ENCODE results near the gene FGD5.

FGD5 gene, protein sequence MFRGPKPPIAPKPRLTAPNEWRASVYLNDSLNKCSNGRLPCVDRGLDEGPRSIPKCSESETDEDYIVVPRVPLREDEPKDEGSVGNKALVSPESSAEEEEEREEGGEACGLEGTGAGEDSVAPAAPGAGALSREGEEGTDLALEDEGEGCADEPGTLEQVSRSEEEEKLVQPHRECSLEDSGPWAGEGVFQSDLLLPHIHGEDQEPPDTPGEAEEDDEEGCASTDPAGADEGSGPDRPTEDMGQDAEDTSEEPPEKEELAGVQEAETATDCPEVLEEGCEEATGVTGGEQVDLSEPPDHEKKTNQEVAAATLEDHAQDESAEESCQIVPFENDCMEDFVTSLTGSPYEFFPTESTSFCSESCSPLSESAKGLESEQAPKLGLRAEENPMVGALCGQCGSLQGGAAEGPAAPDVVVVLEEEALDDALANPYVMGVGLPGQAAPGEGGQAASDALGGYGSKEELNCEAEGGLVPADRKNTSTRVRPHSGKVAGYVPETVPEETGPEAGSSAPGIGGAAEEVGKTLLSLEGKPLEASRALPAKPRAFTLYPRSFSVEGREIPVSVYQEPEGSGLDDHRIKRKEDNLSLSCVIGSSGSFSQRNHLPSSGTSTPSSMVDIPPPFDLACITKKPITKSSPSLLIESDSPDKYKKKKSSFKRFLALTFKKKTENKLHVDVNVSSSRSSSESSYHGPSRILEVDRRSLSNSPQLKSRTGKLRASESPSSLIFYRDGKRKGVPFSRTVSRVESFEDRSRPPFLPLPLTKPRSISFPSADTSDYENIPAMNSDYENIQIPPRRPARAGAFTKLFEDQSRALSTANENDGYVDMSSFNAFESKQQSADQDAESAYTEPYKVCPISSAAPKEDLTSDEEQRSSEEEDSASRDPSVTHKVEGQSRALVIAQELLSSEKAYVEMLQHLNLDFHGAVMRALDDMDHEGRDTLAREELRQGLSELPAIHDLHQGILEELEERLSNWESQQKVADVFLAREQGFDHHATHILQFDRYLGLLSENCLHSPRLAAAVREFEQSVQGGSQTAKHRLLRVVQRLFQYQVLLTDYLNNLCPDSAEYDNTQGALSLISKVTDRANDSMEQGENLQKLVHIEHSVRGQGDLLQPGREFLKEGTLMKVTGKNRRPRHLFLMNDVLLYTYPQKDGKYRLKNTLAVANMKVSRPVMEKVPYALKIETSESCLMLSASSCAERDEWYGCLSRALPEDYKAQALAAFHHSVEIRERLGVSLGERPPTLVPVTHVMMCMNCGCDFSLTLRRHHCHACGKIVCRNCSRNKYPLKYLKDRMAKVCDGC (N-terminal part only)

DNA sequence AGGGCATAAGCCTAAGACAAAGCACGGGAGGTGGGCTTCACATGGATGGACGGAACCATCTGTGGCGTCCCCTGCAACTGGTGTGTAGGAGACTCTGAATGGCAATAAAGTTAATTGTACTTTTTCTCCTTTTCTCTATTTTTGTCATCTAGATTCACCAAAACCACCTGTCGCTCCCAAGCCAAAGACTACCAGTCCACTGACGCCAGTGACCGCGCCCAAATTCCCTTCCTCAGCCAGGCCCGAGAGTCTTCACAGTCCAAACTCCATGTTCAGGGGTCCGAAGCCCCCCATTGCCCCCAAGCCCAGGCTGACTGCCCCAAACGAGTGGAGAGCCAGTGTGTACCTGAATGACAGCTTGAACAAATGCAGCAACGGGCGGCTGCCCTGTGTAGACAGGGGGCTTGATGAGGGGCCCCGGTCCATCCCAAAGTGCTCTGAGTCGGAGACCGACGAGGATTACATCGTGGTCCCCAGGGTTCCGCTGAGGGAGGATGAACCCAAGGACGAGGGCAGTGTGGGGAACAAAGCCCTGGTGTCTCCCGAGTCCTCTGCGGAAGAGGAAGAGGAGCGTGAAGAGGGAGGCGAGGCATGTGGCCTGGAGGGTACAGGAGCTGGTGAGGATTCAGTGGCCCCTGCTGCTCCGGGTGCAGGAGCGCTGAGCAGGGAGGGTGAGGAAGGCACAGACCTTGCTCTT is at the start of gene FGD5:
Gene FGD5 (plus strand): TSS at position 159 of the 697 bp plus-strand sequence. CDS start 110 bp downstream, at position 269.
- in situ Hi-C loops (cut with HindIII; ENCODE audit: low sequenced_read_pairs), result no loop called here

DNA sequence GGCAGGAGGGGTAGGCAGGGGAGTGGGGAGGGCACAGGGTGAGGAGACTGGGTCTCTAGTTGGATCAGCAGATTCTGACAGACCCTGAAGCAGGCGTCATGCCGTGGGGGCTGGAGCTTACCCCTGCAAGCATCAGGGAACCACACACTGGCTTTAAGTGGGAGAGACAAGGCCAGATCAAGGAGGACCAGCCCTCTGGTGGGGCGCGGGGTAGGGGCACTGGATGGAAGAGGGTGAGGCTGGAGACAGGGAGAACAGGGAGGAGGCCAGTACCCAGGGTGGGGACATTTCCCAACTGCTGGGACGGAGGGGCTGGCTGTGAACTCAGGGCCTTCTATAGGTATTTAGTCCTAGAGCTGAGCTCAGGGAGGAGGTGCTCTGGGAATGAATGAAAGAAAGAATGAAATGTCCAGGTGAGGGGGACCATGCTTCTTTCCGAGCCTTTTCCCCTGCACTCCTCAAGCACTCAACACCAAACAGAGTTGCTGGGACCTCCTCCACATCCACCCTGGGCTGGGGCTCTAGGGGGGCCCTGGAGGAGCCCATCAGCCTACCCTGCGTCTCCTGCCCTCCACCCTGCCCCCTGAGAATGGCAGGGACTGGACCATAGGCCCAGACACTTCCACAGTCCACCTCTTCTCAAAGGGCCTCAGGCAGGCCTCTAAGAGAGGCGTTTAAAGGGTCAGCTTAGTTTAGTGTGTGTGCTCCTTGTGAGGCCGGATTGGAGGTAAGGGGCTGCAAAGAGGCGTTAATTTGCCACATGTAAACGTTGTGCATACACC is 49.0 kb upstream of the FGD5 start:
- in situ Hi-C loops (cut with HindIII; ENCODE audit: low sequenced_read_pairs), result no loop called here

DNA sequence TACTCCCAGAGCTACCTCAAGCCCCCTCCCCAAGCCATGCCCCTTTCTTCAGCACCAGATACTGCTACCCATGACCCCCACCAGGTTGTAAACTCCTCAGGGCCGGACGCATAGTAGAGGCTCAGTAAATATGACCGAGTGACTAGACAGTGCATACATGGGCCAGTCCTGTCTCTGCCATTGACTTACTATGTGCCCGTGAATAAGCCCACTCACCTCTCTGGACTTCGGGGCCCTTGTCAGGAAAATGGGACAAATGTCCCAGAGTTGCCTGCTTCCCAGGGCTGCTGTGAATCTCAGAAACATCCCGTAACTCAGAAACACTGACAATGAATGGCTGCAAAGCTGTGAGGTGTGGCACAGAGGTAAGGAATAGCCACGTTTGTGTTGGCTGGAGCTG is 48.2 kb upstream of the FGD5 start:
- in situ Hi-C loops (cut with HindIII; ENCODE audit: low sequenced_read_pairs), result no loop called here

DNA sequence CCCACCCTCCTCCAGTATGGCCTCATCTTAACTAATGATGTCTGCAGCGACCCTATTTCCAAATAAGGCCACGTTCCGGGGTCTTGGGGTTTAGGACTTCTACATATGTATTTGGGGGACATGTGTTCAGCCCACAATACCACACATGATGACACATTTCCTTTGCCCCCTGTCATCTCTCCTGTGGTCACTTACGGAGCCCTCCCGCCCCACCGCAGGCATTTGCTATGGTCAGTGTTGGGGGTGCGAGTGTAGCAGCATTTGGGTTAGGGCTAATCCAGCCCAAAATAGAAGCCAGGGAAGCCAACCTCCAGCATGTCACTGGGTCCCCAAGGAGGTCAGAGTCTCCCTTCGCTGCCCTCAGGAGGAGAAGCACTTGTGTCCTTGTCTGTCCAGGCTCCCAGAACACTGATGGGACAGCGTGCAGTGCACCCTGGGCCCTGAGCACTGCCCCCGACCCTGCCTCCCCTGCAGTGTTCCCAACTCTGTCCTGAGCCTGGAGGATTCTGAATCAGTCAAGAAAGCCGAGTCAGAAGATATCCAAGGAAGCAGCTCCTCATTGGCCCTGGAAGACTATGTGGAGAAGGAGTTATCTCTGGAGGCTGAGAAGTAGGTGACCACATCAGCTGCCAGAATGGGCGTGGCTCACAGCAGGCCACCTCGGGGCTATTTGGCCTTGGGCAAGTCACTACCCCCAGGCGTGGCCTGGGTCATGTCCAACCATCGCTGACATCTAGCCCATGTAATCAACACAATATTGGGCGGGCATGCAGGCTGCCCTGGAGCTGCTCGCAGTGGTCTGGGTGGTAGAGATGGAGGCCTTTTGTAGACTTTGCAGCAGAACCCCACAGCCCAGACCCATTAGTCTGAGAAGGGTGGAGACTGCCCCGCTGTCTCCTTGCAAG is 46.9 kb upstream of the FGD5 start:
- in situ Hi-C loops (cut with HindIII; ENCODE audit: low sequenced_read_pairs), result no loop called here

DNA sequence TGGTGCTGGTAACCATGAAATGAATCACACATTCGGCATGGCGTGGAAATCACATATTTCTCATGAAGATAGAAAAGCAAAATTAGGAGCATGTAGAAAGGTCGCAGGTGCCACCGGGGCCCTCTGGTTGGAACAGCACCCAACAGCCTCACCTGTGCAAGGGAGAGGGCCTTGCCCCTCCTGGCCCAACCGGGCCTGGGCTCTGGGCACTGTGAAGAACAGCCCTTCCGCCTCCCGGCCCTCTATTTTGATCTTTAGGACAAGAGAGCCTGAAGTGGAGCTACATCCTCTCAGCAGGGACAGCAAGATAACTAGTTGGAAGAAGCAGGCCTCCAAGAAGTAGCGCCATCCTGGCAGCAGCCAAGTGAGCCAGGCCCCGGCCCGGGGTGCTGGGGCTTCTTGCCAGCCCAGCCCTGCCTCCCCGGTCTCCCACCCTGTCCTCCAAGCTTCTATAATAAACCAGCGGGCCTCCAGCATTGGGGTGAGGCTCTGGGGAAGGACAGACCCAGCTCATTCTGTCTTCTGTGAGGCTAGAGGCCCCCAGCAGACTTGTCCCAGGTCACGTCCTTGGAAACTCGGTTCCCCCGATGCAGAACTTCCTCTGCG is 46.1 kb upstream of the FGD5 start:
- in situ Hi-C loops (cut with HindIII; ENCODE audit: low sequenced_read_pairs), result no loop called here

DNA sequence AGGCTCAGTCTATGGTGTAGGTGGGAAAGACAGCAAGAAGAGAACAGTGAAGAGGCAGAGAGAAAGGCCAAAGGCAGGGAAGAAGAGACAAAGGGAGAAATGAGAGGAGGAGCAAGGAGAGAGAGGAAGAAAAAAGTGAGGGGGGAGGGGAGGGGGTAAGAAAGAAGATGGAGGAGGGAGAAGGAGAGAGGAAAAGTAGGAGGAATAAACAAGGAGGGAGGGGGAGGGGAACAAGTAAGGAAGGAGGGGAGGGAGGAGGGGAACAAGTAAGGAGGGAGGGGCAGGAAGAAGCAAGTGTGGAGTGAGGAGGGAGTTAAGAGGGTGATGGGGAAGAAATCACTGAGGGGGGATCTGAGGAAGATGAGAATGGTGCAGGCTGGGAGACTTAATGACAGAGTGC is 45.5 kb upstream of the FGD5 start:
- in situ Hi-C loops (cut with HindIII; ENCODE audit: low sequenced_read_pairs), result no loop called here

DNA sequence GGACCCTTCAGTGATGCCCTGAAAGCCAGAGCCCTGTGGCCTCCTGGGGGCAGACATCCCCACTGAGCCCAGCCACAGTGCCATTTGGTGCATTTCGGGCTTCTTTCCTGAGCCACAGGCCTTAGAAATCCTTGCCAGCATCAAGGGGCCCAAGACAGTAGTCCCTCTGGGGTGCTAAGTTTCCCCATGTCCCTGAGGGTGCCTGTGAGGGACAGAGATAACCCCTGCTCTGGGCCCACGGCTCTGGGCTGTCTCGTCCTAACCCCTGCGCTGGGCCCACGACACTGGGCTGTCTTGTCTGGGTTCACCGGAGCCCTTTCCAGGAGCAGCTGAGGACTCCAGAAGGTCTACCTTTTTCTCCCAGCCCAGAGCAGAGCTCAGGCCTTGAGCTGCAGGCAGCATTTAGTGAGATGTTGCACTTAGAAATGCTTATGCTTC is 45.1 kb upstream of the FGD5 start:
- in situ Hi-C loops (cut with HindIII; ENCODE audit: low sequenced_read_pairs), result no loop called here

DNA sequence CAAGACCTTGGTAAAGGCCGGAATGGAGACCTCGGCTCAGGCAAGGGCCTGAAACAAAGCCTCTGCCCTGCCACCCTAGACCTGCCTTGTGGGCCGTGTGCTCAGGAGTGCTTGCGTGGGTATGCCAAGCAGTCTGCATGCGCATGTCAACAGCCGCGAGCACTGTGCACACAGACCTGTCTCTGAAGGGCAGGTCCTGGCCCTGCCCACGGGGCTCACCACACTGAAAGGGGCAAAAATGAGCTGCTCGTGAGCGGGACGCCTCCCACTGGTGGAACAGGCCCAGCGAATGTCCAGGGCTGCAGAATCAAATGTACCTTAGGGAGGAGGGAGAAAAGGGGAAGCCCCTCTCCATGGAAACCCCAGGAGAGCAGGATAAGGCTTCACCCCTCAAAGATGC is 44.3 kb upstream of the FGD5 start:
- in situ Hi-C loops (cut with HindIII; ENCODE audit: low sequenced_read_pairs), result no loop called here

DNA sequence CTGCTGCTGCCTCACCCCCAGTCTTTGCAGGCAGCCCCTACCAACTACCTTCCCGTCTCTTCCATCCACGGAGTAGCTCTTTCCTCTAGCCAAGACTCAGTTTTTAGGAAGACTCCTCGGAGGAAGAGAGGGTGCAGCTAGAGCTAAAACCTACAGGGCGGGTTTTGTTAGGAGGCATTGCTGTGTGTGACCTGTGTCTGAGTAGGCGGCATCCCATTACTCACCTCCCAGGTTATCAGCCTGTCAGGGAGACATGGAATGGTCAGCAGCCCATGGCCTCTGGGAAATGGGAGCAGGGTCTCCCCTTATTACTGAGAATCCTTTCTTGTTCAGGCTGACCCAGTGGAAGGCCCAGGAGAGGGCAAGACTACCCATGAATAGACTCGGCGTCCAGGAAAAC is 43.8 kb upstream of the FGD5 start:
- in situ Hi-C loops (cut with HindIII; ENCODE audit: low sequenced_read_pairs), result no loop called here

DNA sequence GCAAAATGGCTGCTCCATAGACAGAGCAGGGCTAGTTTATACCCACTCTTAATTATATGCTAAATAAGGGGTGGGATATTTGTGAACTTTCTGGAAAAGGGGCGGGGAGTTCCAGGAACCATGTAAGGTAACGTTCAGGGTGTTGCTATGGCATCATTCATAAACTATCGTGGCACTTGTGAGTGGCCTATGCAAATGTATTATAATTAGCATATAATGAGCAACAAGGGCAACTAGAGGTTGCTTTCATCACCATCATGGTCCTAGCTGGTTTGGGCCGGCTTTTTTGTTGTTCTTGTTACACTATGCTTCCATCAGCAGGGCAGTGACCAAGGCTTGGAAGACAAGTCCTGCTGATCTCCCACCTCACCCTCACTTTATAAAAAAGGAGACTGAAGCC is 43.2 kb upstream of the FGD5 start:
- in situ Hi-C loops (cut with HindIII; ENCODE audit: low sequenced_read_pairs), result no loop called here

DNA sequence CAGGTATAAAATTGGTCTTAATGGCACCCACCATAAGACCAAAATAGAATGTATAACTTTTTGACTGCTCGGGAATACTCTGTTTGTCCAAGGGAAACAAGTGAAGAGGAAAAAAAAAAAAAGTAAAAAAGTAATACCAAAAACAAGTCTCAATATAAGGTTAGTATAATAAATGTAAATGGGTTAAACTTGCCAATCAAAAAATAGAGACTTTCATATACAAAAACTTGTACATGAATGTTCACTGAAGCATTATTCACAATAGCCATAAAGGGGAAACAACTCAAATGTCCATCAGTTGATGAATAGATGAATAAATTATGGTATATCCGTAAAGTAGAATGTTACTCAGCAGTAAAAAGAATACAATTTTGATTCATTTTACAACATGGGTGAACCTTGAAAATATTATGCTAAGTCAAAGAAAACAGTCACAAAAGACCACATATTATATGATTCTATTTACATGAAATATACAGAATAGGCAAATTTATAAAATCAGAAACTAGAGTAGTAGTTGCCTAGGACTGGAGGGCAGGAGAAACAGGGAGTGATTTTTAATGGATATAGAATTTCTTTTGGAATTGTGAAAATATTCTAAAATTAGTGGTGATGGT is 39.6 kb upstream of the FGD5 start:
- in situ Hi-C loops (cut with HindIII; ENCODE audit: low sequenced_read_pairs), result no loop called here

DNA sequence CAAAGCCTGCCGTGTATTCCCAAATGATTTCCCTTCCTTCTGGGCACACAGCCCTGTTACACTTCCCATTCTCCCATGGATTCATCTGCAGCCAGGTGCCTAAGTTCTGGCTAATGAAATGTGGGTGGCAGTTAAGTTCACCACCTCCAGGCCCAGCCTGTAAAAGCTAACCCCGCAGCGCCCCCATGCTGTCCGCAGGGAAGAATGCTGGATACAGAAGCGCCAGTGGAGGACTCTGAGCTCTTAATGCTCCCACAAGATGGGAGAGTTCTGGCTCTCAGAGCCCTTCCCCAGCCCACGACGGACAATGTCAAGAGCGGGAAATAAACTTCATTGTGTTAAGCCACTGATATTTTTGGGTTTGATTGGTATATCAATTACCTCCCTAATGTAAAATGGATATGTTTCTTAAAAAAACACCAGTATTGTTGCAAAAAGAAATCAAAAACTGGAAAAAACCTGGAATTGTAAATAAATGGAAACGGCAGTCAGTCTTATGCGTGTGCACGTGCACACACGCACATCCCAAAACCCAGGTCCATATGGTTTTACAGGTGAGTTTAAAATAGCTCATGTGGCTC is 37.7 kb upstream of the FGD5 start:
- in situ Hi-C loops (cut with HindIII; ENCODE audit: low sequenced_read_pairs), result loop anchor here (10.0 kb wide), 1 partner anchor 144 kb away; no protein-coding TSS in a partner anchor

DNA sequence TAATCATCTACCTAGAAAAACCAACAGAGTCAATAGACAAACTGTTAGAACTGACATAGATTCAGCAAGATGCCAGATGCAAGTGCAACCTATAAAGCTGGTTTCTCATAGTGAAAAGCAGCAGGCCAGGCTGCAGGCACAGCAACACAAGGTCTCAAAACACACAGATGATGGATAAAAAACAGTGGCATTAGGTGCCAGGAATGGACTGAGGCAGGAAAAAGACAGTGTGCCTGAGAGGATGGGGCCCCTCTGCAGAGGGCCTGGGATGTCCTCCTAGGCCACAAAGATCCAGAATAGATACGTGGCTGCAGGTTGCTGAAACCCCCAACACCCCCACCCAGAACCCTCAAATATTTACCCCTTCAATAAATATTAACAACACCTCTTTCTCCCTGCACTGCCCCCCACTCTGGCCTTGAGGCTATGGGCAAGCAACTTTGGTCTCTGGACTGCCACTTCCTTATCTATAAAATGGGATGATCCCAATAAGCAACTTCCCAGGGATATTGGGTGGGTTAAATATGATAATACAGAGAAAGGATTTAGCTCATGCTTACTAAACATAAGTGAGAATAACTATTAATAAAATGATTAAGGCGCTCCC is 35.2 kb upstream of the FGD5 start:
- in situ Hi-C loops (cut with HindIII; ENCODE audit: low sequenced_read_pairs), result loop anchor here (10.0 kb wide), 1 partner anchor 141 kb away; no protein-coding TSS in a partner anchor

DNA sequence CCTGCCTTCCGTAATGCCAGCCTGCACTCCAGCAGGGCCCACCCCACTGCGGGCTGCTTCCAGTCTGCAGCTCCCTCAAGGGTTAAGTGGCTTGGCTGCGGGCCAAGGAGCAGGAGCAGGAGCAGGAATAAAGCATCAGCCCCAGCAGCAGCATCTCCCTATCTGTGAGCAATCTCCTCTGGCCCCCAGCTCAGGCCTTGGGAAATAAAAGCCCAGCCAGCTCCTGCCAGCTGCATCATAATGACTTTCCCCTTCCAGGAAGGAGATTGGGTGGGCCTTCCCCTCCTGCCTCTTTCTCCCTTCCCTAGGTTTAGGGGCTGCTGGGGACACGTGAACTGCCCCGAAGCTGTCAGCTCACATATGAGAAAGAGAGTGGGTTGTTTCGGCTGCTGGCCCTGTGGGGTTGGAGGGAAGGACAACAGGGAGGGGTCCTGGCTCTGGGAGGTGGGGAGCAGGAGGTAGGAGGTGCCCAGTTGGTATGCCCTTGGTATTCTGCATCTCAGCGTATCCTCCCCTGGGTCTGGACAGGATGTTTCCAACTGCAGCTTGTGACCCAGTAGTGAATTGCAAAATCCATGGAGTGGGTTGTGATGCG is 34.6 kb upstream of the FGD5 start:
- in situ Hi-C loops (cut with HindIII; ENCODE audit: low sequenced_read_pairs), result loop anchor here (10.0 kb wide), 1 partner anchor 141 kb away; no protein-coding TSS in a partner anchor

DNA sequence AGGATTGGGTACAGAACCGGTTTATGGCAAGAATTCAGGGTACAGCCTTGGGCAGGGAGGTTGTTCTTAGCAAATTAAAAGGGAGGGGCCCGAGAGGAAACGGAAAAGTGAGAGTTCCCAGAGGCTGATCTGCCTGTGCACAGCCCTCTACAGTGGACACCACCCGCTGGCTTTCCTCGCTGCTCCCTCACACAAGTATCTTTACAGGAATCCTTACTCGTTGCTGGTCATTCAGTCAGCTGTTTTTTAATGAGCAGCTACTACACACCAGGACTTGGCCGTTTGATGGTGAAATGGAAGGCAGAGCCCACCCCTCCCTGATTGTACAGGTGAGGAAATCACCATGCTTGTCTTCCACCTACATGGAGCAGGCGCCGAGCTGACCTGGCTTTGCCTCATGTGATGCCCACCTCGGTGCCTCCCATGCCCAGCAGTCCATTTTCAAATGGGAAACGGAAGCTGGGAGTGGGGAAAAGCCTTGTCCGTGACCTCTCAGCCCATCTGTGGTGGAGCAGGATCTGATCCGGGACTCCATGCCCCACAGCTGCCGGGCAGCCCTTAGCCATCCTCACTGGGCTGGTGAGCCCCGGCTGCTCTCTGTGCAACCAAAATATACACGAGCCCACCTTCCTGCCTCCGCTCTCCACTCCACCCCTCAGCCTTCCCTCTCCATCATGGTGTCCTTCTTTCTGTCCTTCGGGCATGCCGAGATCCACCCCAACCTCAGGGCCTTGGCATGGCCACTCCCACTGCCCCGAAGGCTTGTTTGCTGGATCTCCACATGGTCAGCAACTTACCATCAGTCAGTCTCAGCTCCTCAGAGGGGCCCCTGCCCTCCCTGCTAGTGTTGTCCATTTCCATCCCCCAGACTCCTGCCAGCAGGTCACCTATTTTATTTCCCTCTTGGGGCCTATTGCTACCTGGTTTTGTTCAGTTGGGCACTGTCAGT is 33.3 kb upstream of the FGD5 start:
- in situ Hi-C loops (cut with HindIII; ENCODE audit: low sequenced_read_pairs), result loop anchor here (5.0 to 10.0 kb wide), 2 partner anchors 52 to 139 kb away; no protein-coding TSS in a partner anchor
